ENCODE data around the gene C14orf132.

GRCh38 chr14:96062506-96062905, 23.3 kb downstream of the C14orf132 start:
- TF ChIP-seq, protein P1, sequence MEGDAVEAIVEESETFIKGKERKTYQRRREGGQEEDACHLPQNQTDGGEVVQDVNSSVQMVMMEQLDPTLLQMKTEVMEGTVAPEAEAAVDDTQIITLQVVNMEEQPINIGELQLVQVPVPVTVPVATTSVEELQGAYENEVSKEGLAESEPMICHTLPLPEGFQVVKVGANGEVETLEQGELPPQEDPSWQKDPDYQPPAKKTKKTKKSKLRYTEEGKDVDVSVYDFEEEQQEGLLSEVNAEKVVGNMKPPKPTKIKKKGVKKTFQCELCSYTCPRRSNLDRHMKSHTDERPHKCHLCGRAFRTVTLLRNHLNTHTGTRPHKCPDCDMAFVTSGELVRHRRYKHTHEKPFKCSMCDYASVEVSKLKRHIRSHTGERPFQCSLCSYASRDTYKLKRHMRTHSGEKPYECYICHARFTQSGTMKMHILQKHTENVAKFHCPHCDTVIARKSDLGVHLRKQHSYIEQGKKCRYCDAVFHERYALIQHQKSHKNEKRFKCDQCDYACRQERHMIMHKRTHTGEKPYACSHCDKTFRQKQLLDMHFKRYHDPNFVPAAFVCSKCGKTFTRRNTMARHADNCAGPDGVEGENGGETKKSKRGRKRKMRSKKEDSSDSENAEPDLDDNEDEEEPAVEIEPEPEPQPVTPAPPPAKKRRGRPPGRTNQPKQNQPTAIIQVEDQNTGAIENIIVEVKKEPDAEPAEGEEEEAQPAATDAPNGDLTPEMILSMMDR (conservative IDR thresholded peaks at IDR 0.05 in 1 of 2, IDR thresholded peaks at IDR 0.05 in 1 of 2; ENCODE audit: low read depth in 1 of 2, low read length in 2 of 2), result no peak
- no peak for TF ChIP-seq EZH2 (IDR thresholded peaks at IDR 0.05; ENCODE audit: low read length, missing control alignments)
